Neural cell (in vitro differentiated cells): Measurements from ENCODE around the gene CSNK1G3. TPM values are rescaled to one million over a fixed set of nuclear protein-coding genes. Genes with fewer than 3 reads are reported as not detected.

Experiments used
- H2AFZ ChIP-seq: fragments of 200-600, 300-800 bp; sonication (generic), shearing (Covaris generic); 2 replicates; pipeline ENCODE4 v1.6.0; 2014; ENCODE audit warnings: low read depth, mild to moderate bottlenecking, antibody characterized with exemption, low read length, moderate library complexity
- H3F3A ChIP-seq: fragments of 200-600 bp; shearing (Covaris generic); 2 replicates; pipeline ENCODE4 v1.6.1; 2016; ENCODE audit warnings: mild to moderate bottlenecking, moderate library complexity, mixed read lengths, antibody characterized with exemption, low read length; ENCODE audit not compliant: insufficient read depth, poor library complexity, severe bottlenecking
- H3K27ac ChIP-seq: fragments of 200-600, 300-800 bp; sonication (generic), shearing (Covaris generic); 2 replicates; pipeline ENCODE4 v1.5.1; 2014; ENCODE audit warnings: mild to moderate bottlenecking, low read length, moderate library complexity
- H3K27me3 ChIP-seq: fragments of 300-800, 200-600 bp; sonication (generic), shearing (Covaris generic); 2 replicates; pipeline ENCODE4 v1.6.0; 2014; ENCODE audit warnings: mild to moderate bottlenecking, low read depth, low read length, moderate library complexity; ENCODE audit not compliant: insufficient read depth
- H3K36me3 ChIP-seq: fragments of 300-800, 200-600 bp; sonication (generic), shearing (Covaris generic); 2 replicates; pipeline ENCODE4 v1.5.1; 2014; ENCODE audit warnings: mild to moderate bottlenecking, antibody characterized with exemption, low read length, moderate library complexity; ENCODE audit not compliant: insufficient read depth
- H3K4me2 ChIP-seq: fragments of 300-800, 200-600 bp; sonication (generic), shearing (Covaris generic); 2 replicates; pipeline ENCODE4 v1.6.0; 2014; ENCODE audit warnings: mild to moderate bottlenecking, low read length
- H3K4me3 ChIP-seq: fragments of 300-800, 200-600 bp; sonication (generic), shearing (Covaris generic); 2 replicates; pipeline ENCODE4 v1.5.1; 2014; ENCODE audit warnings: mild to moderate bottlenecking, low read length, moderate library complexity
- H3K79me2 ChIP-seq: fragments of 200-600 bp; shearing (Covaris generic); replicated peaks from 2 replicates; pipeline ENCODE4 v1.6.0; 2014; ENCODE audit warnings: mild to moderate bottlenecking, low read length, moderate library complexity; ENCODE audit not compliant: insufficient read depth
- H3K9ac ChIP-seq: fragments of 300-800, 200-600 bp; sonication (generic), shearing (Covaris generic); 2 replicates; pipeline ENCODE4 v1.6.1; 2016; ENCODE audit warnings: mild to moderate bottlenecking, low read length, mixed read lengths
- H3K9me2 ChIP-seq: fragments of 200-600 bp; shearing (Covaris generic); 2 replicates; pipeline ENCODE4 v1.6.1; 2016; ENCODE audit warnings: mild to moderate bottlenecking, low read length, mixed read lengths; ENCODE audit not compliant: insufficient read depth
- H3K9me3 ChIP-seq: fragments of 200-600, 300-800 bp; sonication (generic), shearing (Covaris generic); 2 replicates; pipeline ENCODE4 v1.6.1; 2016; ENCODE audit warnings: mild to moderate bottlenecking, mixed run types, low read length, moderate library complexity, mixed read lengths
- H4K20me1 ChIP-seq: fragments of 200-600 bp; shearing (Covaris generic); 2 replicates; pipeline ENCODE4 v1.6.1; 2016; ENCODE audit warnings: mild to moderate bottlenecking, mixed run types; ENCODE audit not compliant: insufficient read depth
- EP300 ChIP-seq: fragments of 450-650 bp; conservative IDR thresholded peaks from 2 replicates; pipeline ENCODE4 v1.6.1; 2014; ENCODE audit warnings: antibody characterized with exemption, mild to moderate bottlenecking, moderate library complexity; ENCODE audit not compliant: poor library complexity, severe bottlenecking
- EZH2 ChIP-seq: fragments of 200-600, 300-800 bp; shearing (Covaris generic), sonication (generic); IDR thresholded peaks from 2 replicates; pipeline ENCODE4 v1.6.1; 2014; ENCODE audit warnings: antibody characterized with exemption, low read length, borderline replicate concordance, mild to moderate bottlenecking; ENCODE audit not compliant: insufficient read depth, poor library complexity, severe bottlenecking
- MXI1 ChIP-seq: fragments of 450-650 bp; conservative IDR thresholded peaks from 2 replicates; pipeline ENCODE4 v1.6.1; 2014; ENCODE audit warnings: antibody characterized with exemption, mild to moderate bottlenecking; ENCODE audit not compliant: poor library complexity, severe bottlenecking
- POLR2AphosphoS5 ChIP-seq: IDR thresholded peaks from 2 replicates; pipeline ENCODE4 v1.6.1; 2012
- RAD21 ChIP-seq: fragments of 450-650 bp; conservative IDR thresholded peaks from 2 replicates; pipeline ENCODE4 v1.6.1; 2014; ENCODE audit warnings: antibody characterized with exemption, mild to moderate bottlenecking, moderate library complexity
- SMC3 ChIP-seq: fragments of 450-650 bp; conservative IDR thresholded peaks from 2 replicates; pipeline ENCODE4 v1.6.1; 2014; ENCODE audit warnings: antibody characterized with exemption, mild to moderate bottlenecking, moderate library complexity; ENCODE audit not compliant: poor library complexity
- TAF1 ChIP-seq: IDR thresholded peaks from 2 replicates; pipeline ENCODE4 v1.6.1; 2012; ENCODE audit warnings: low read depth
- polyA plus RNA-seq: library from polyadenylated mRNA; depleted of rRNA; stranded (reverse); fragments of >200 nt; gene quantifications from 2 replicates; pipeline ENCODE4 v1.2.3, GENCODE V29; 2014
- TF ChIP-seq, protein P1 (sequence below): fragments of 450-650 bp; IDR thresholded peaks from 2 replicates; pipeline ENCODE4 v1.5.1; 2014; ENCODE audit warnings: antibody characterized with exemption, mild to moderate bottlenecking, moderate library complexity; ENCODE audit not compliant: poor library complexity, severe bottlenecking
- TF ChIP-seq, protein P2 (sequence below): IDR thresholded peaks from 2 replicates; pipeline ENCODE4 v1.6.1; 2012; ENCODE audit warnings: borderline replicate concordance

The CSNK1G3 gene
- polyA plus RNA-seq, 1 donor from 2014 or later, result 29.1 TPM

DNA sequence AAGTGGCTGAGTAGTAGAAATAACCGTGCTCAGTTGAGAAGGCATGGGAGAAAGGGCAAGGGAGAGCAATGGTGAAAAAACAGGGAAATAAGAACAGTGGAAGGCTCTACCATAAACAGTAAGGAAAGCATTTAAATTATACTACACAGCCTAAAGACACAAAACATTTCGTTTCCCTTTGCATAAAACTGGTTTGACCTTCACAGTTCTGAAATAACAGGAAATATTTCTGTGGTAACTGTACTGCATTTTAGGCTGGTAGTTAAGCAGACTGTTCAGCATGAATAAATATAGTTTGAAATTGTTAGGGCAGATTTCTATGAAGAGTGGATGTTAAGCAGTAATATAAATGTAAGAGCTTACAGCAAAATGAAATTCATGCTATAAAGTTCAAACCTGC, 147.5 kb downstream of the CSNK1G3 start:
- H3K79me2 ChIP-seq, result no peaks in the 10 kb centered on the region
- H4K20me1 ChIP-seq, result no peaks in the 10 kb centered on the region
- no peak overlapping the region for H3K9ac ChIP-seq
- H2AFZ ChIP-seq, result no peak overlapping the region
- H3K9me2 ChIP-seq, result no peaks in the 10 kb centered on the region
- H3F3A ChIP-seq, result no peaks in the 10 kb centered on the region
- TF ChIP-seq TAF1 (no peak), POLR2AphosphoS5 (no peak), SMC3 (no peak), EZH2 (no peak), MXI1 (no peak), RAD21 (no peak), EP300 (no peak)
- TF ChIP-seq, protein P1, sequence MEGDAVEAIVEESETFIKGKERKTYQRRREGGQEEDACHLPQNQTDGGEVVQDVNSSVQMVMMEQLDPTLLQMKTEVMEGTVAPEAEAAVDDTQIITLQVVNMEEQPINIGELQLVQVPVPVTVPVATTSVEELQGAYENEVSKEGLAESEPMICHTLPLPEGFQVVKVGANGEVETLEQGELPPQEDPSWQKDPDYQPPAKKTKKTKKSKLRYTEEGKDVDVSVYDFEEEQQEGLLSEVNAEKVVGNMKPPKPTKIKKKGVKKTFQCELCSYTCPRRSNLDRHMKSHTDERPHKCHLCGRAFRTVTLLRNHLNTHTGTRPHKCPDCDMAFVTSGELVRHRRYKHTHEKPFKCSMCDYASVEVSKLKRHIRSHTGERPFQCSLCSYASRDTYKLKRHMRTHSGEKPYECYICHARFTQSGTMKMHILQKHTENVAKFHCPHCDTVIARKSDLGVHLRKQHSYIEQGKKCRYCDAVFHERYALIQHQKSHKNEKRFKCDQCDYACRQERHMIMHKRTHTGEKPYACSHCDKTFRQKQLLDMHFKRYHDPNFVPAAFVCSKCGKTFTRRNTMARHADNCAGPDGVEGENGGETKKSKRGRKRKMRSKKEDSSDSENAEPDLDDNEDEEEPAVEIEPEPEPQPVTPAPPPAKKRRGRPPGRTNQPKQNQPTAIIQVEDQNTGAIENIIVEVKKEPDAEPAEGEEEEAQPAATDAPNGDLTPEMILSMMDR, result no peak
- TF ChIP-seq, protein P2, sequence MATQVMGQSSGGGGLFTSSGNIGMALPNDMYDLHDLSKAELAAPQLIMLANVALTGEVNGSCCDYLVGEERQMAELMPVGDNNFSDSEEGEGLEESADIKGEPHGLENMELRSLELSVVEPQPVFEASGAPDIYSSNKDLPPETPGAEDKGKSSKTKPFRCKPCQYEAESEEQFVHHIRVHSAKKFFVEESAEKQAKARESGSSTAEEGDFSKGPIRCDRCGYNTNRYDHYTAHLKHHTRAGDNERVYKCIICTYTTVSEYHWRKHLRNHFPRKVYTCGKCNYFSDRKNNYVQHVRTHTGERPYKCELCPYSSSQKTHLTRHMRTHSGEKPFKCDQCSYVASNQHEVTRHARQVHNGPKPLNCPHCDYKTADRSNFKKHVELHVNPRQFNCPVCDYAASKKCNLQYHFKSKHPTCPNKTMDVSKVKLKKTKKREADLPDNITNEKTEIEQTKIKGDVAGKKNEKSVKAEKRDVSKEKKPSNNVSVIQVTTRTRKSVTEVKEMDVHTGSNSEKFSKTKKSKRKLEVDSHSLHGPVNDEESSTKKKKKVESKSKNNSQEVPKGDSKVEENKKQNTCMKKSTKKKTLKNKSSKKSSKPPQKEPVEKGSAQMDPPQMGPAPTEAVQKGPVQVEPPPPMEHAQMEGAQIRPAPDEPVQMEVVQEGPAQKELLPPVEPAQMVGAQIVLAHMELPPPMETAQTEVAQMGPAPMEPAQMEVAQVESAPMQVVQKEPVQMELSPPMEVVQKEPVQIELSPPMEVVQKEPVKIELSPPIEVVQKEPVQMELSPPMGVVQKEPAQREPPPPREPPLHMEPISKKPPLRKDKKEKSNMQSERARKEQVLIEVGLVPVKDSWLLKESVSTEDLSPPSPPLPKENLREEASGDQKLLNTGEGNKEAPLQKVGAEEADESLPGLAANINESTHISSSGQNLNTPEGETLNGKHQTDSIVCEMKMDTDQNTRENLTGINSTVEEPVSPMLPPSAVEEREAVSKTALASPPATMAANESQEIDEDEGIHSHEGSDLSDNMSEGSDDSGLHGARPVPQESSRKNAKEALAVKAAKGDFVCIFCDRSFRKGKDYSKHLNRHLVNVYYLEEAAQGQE, result no peak
- H3K36me3 ChIP-seq, result no peaks in the 10 kb centered on the region
- no peak overlapping the region for H3K4me3 ChIP-seq
- H3K4me2 ChIP-seq, result no peak overlapping the region
- no peaks in the 10 kb centered on the region for H3K27me3 ChIP-seq
- no peaks in the 10 kb centered on the region for H3K9me3 ChIP-seq
- H3K27ac ChIP-seq, result no peak overlapping the region

DNA sequence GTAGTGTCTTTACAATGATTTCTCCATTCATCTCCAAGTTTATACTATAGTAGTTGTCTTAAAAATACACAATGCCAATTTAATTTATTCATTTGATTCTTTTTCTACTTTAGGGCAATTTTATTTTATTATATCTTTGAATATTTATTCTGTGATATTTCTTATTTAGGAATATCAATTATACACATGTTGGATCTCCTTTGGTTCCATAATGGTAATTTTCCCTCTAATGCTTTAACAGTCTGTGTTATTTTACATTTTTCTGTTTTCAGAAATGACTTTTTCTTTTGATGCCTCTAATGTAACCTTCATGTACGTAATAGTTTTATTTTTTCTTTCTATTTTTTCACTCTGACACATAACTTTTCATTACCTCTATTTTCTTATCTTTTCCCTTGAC, 153.0 kb downstream of the CSNK1G3 start:
- Histone ChIP-seq H3K36me3 (no peaks in the 10 kb centered on the region), H3K9ac (no peak overlapping the region), H3K4me3 (no peak overlapping the region), H3K9me3 (no peaks in the 10 kb centered on the region), H2AFZ (no peak overlapping the region), H3K27ac (no peak overlapping the region), H3K4me2 (no peak overlapping the region), H3K9me2 (no peaks in the 10 kb centered on the region), H3K27me3 (no peaks in the 10 kb centered on the region), H4K20me1 (no peaks in the 10 kb centered on the region), H3K79me2 (no peaks in the 10 kb centered on the region), H3F3A (no peaks in the 10 kb centered on the region)
- TF ChIP-seq MXI1 (no peak), RAD21 (no peak), TAF1 (no peak), EZH2 (no peak), EP300 (no peak), POLR2AphosphoS5 (no peak), SMC3 (no peak)
- TF ChIP-seq, protein P1, result no peak
